Pancreas (tissue), 10 donors: ENCODE measurements around the gene INHBA. TPM values are rescaled to one million over a fixed set of nuclear protein-coding genes. Genes with fewer than 3 reads are reported as not detected.

Source experiments
- ATAC-seq, 4 donors: fragments of 200-7000 bp; cut with Tn5 transposase; one replicate each; pipeline versions ENCODE4 v1.8.0 to v1.9.1; 2020; ENCODE audit warnings: mild to moderate bottlenecking in 4 of 4, moderate library complexity in 4 of 4
- DNase-seq, 6 donors: peaks; one replicate each; pipeline ENCODE4 v3.0.0-alpha.2; 2020
- FAIRE-seq: peaks from 2 replicates; lab custom pipeline; 2012; peaks lifted over from hg19 to GRCh38; lab: Jason Lieb, UNC
- H3K27ac ChIP-seq, 4 donors: fragments of 200-600 bp; sonication (generic); 1 replicate in 3 of 4; 2 replicates in 1 of 4; pipeline versions ENCODE4 v1.5.0 to v1.8.0; 2020
- H3K27me3 ChIP-seq, 4 donors: fragments of 200-600 bp; one replicate each; pipeline ENCODE4 v1.8.0; 2021
- H3K36me3 ChIP-seq, 3 donors: fragments of 200-600 bp; sonication (generic) in 1 of 3; one replicate each; pipeline versions ENCODE4 v1.5.0 to v1.8.0; 2020 to 2021
- H3K4me1 ChIP-seq, 3 donors: fragments of 200-600 bp; one replicate each; pipeline ENCODE4 v1.8.0; 2021
- H3K4me3 ChIP-seq, 4 donors: fragments of 200-600 bp; sonication (generic) in 2 of 4; one replicate each; pipeline versions ENCODE4 v1.5.0 to v1.8.0; 2020 to 2021
- H3K9me3 ChIP-seq, 4 donors: fragments of 200-600 bp; one replicate each; pipeline ENCODE4 v1.8.0; 2021
- WGBS, 2 donors: extraction: QIAGEN DNeasy Blood & Tissue Kit; methylation state at CpG; one replicate each; pipeline ENCODE4 v1.1.7; 2013; 5-methylcytosine and 5-hydroxymethylcytosine counted together
- intact Hi-C, 3 donors: fragments of 100-400 bp; cut with DNase I; formaldehyde crosslinking; loops; one replicate each; pipeline versions ENCODE4 v1.11.1 to v1.14.2; 2022
- polyA plus RNA-seq, 2 donors: library from polyadenylated mRNA; stranded (reverse); fragments of 200-250 nt; gene quantifications; one replicate each; pipeline ENCODE4 v1.2.3, GENCODE V29; 2013
- total RNA-seq, 6 donors: library from RNA; stranded (reverse); fragmentation: NEBNext Ultra II Directional in 4 of 6; extraction: Animal tissue kit (Norgen Biotek cat#: 25700) in 4 of 6; gene quantifications; one replicate each; pipeline versions ENCODE4 v1.2.1 to v1.2.4, GENCODE V29; 2021 to 2023
- TF ChIP-seq, protein P1 (sequence below), 4 donors: fragments of 200-600 bp; sonication (generic) in 3 of 4; IDR thresholded peaks; one replicate each; pipeline versions ENCODE4 v1.5.0 to v1.8.0; 2021; ENCODE audit warnings: antibody characterized with exemption in 4 of 4
- donor health status: healthy with polysubstance abuse.
- donor health status: DM: no; HTN: no; CAD: no; lungs with moderate emphysema.
- donor health status: DM: no; HTN: no; CAD: no.
- donor health status: control.
- donor health status: control.
- donor health status: Bipolar disorder and iron deficiency.
- donor health status: DM: yes; HTN: yes; CAD: no.
- donor health status: DM: no; HTN: no; CAD: no.
- donor health status: DM: no; HTN: no; CAD: no.
- donor health status: DM: yes; HTN: yes; CAD: no.

The INHBA gene
- total and polyA plus RNA-seq, 8 donors: 0.05 to 6.1 (median 0.27) TPM

- Histone ChIP-seq H3K4me1 (no peaks in the 10 kb centered on the region), H3K4me3 (no peak overlapping the region), H3K9me3 (no peaks in the 10 kb centered on the region), H3K36me3 (no peaks in the 10 kb centered on the region), H3K27ac (no peak overlapping the region), H3K27me3 (no peaks in the 10 kb centered on the region)
- ATAC-seq: no peak
- TF ChIP-seq, protein P1, sequence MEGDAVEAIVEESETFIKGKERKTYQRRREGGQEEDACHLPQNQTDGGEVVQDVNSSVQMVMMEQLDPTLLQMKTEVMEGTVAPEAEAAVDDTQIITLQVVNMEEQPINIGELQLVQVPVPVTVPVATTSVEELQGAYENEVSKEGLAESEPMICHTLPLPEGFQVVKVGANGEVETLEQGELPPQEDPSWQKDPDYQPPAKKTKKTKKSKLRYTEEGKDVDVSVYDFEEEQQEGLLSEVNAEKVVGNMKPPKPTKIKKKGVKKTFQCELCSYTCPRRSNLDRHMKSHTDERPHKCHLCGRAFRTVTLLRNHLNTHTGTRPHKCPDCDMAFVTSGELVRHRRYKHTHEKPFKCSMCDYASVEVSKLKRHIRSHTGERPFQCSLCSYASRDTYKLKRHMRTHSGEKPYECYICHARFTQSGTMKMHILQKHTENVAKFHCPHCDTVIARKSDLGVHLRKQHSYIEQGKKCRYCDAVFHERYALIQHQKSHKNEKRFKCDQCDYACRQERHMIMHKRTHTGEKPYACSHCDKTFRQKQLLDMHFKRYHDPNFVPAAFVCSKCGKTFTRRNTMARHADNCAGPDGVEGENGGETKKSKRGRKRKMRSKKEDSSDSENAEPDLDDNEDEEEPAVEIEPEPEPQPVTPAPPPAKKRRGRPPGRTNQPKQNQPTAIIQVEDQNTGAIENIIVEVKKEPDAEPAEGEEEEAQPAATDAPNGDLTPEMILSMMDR (IDR thresholded peaks at IDR 0.05): no peak
- WGBS, 2 donors: 23 to 34% methylated on average over 3 of the region's 3 CpGs
- intact Hi-C loops: no loop called here
- no peak for FAIRE-seq
- no peak for DNase-seq
Observed at GRCh38 chr7:41691286-41692190, 11.4 kb downstream of the INHBA start.

GRCh38 chr7:41689815-41690214 is 13.1 kb downstream of the INHBA start:
- no peak for FAIRE-seq
- no peak overlapping the region for H3K27ac ChIP-seq
- no peak overlapping the region for H3K4me3 ChIP-seq
- intact Hi-C loops: no loop called here
- no peak for DNase-seq
- ATAC-seq: no peak
- H3K4me1 ChIP-seq: no peaks in the 10 kb centered on the region
- no peaks in the 10 kb centered on the region for H3K9me3 ChIP-seq
- WGBS, 2 donors: 76 to 89% methylated on average over 16 of the region's 16 CpGs
- H3K27me3 ChIP-seq: no peaks in the 10 kb centered on the region
- TF ChIP-seq, protein P1 (IDR thresholded peaks at IDR 0.05): no peak
- no peaks in the 10 kb centered on the region for H3K36me3 ChIP-seq

DNA sequence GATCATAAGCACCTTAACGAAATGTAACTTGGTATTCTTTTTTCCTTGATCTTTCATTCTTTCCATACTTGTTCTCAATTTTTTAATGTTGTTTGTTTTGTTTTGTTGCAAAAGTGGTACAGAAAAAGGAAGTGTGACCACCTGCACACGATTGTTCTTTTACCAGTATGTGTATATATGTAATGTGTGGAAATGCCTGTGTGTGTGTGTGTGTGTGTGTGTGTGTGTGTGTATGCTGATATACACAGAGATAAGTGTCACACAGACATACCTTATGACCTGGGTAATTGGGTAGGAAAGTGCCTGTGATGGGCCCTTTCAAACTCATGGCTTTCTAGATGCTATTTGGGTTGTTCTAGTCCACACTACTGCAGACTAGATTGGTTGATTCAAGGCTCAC is 14.0 kb downstream of the INHBA start:
- TF ChIP-seq, protein P1 (IDR thresholded peaks at IDR 0.05): no peak
- WGBS, 2 donors: 54 to 58% methylated on average over 2 of the region's 2 CpGs
- ATAC-seq: no peak

GRCh38 chr7:41688012-41688625 is 14.8 kb downstream of the INHBA start:
- WGBS, 2 donors: 92% methylated on average over 2 of the region's 2 CpGs
- Histone ChIP-seq H3K9me3 (no peaks in the 10 kb centered on the region), H3K4me1 (no peaks in the 10 kb centered on the region), H3K27me3 (no peaks in the 10 kb centered on the region), H3K4me3 (no peak overlapping the region), H3K27ac (no peak overlapping the region), H3K36me3 (no peaks in the 10 kb centered on the region)
- TF ChIP-seq, protein P1 (IDR thresholded peaks at IDR 0.05): no peak
- FAIRE-seq: no peak
- ATAC-seq: no peak
- intact Hi-C loops: no loop called here
- no peak for DNase-seq

More for the DNA sequence above, 14.0 kb downstream of the INHBA start:
- intact Hi-C loops: no loop called here
- FAIRE-seq (no peak), DNase-seq (no peak)
- no peaks in the 10 kb centered on the region for H3K36me3 ChIP-seq
- H3K27me3 ChIP-seq: no peaks in the 10 kb centered on the region
- H3K27ac ChIP-seq: no peak overlapping the region
- no peak overlapping the region for H3K4me3 ChIP-seq
- no peaks in the 10 kb centered on the region for H3K9me3 ChIP-seq
- no peaks in the 10 kb centered on the region for H3K4me1 ChIP-seq
